Stimulated activated CD4-positive, alpha-beta T cell treated with anti-CD3 and anti-CD28 coated beads, Interleukin-2, amount 100 ng/mL, for 48 hours (primary cell): ENCODE results near the gene GARRE1.
"Not testable (repeated sequence)": the region's sequence is repeated elsewhere in the genome, so short reads cannot be mapped to it uniquely, and the experiment has no call there.

Experiments used
- DNase-seq, 2 donors: peaks; one replicate each; pipeline ENCODE4 v3.0.0-alpha.2; 2020

GARRE1 gene

DNA sequence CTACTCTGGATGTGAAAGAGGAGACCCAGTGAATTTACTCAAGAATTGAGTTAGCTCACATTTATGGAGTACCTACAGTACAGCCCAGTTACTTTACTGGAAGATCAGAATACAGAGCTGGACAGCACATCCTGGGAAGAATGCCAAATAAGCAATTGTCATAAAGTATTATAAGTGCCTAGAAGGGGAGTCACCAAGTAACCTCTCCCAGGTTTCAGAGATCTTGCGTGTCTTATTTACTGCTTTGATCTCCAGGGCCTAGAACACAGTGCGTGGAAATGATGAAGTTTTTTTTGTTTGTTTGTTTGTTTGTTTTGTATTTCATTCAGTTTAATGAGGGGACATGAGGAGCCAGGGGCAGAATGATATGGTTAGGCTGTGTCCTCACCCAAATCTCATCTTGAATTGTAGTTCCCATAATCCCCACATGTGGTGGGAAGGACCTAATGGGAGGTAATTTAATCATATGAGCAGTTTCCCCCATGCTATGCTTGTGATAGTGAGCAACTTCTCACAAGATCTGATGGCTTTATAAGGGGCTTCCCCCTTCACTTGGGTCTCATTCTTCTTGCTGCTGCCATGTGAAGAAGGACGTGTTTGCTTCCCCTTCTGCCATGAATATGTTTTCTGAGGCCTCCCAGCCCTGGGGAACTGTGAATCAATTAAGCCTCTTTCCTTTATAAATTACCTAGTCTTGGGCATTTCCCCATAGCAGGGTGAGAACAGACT lies 5.2 kb downstream of the GARRE1 start:
- DNase-seq, result no peak

DNA sequence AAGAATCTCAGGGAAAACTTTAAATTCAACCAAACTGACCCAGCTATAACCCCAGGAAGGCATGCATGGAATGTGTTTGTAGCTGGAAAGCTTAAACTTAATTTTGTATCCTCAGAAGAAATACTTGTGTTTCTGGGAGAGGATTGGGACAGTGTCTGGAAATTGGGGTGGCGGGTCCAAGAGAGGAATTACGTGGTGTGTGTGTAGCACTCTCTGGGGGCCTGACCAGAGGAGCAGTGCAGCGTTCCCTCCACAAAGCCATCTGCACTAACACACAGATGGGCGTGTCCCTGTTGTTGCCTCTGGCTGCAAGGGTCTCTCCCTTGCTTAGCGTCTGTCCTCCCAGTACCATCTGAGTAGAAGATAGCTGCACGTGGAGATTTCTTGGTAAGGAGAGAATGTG lies 6.4 kb downstream of the GARRE1 start:
- no peak for DNase-seq

- DNase-seq, result no peak
These were observed 7.2 kb downstream of the GARRE1 start for GRCh38 chr19:34261334-34262109.

DNA sequence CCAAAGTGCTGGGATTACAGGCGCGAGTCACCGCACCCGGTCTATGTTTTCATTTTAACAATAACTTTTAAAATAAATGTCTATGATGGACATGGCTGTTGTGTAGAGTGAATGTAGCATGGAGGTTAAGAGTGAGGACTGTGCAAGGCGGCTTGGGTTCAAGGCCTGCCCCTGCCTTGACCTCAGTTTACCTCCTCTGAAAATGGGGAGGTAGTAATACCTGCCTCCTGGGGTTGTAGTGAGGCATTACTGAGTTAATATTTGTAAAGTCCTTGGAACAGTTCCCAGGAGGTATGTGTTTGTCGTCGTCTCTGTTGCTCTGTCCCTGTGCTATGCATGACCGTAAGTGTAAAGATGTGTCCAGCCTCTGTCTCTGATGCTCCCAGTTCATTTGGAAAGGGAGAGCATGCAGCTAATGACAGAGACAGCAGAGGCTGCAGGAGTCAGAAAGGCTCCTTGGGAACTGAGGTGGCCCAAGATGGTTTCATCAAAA lies 9.4 kb downstream of the GARRE1 start:
- no peak for DNase-seq

DNA sequence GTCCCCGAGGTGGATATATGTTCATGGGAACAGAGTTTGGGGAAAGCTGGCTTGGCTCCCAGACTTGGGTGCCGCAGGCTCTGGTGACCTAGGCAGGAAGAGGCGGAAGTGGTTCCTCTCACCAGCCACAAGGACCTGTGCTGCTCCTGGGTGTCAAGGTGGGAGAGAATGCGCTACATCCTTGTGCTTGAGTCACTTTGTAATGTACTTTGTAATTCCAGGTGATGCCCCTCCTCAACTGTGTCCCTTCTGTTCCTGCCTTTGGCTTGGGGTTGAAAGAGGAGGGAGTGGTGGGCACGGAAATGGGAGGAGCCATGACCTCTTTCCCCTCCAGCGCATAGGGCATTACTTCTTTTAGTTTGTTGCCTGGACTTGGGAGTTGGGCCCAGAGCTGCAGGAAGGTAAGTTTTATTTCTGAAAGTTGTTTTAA lies 10.9 kb downstream of the GARRE1 start:
- DNase-seq, result no peak

DNA sequence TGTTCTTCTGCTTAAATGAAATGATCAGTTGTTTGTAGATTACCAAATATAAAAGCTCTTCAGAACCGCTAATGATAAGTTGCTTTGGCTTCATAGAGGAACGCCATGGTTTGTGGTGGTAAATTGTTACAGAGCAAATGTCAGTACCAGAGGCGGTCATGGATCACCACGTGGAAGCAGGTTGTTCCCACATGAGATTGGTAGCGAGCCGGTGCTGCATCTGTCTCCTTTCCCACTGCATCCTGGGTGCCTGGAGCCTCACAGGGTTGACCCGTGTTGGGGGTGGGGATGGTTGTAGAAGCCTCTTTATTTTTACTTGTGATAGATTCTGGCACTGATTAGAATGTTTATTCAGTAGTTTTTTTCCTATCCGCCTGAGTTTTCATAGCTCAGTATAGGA lies 14.7 kb downstream of the GARRE1 start:
- no peak for DNase-seq

- DNase-seq, result no peak
These were observed 15.1 kb downstream of the GARRE1 start for GRCh38 chr19:34269489-34269888.

DNA sequence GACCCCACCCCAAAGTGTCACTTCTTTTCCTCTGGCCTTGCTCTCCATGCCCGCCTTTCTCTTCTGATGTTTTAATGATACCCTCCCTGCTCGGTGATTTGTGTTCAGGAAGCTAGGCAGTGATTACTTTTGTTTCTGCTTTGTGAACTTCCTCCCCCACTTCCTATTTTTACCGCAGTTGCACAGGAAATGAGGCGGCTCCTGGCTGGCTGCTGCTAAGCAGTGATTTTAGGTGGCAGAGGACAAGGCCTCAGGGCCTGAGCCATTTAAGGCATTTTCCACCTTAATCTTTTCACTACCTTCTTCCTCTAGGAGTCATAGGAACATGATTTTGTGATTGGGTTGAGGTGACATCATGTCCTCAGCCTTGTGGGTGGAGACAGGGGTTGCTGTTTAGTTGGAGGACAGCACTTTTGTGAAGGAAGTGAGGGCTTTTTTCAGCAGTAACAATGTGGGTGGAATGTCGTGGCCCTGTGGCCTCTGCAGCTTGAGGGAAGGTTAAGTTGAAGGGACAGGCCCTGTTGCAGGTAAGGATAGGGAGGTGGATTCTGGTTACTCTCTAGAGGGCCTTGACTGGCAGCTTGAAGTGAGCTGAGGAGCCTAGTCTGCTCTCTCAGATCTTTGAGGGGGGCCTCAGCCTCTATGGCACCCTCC lies 15.7 kb downstream of the GARRE1 start:
- DNase-seq, result peak; percentile 31 to 36

- no peak for DNase-seq
These were observed 18.8 kb downstream of the GARRE1 start for GRCh38 chr19:34273121-34273520.

- DNase-seq, result no peak
These were observed 20.0 kb downstream of the GARRE1 start for GRCh38 chr19:34274284-34274826.

DNA sequence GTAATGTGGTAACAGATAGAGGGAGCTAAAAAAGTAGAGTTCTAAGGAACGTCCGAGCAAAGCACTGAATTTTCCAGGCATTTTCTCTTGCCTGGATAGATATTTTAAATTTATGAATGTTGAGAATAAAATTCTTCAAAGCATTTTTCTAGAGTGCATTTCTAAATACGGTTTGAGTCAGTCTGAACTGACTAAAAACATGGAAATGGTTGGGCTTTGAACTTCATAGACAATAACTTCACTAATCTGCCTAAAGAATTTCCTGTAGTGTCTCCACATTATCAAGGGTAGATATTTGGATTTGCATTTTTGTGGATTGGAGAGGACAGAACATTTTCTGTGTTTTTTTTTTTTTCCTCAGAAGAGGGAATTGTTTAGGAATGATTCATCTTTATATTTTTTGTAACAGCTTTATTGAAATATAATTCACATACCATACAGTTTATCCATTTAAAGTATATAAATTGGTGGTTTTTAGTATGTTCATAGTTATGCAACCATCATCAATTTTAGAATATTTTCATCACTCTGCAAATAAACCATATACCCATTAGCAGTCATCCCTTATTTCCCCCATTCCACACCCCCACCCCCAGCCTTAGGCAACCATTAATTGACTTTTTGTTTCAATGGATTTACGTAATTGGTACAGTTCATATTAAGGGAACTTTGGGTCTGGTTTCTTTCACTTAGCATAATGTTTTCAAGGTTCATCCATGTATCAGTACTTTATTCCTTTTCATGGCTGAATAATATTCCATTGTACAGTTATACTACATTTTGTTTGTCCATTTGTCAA lies 20.7 kb downstream of the GARRE1 start:
- no peak for DNase-seq

GRCh38 chr19:34275705-34276104 lies 21.4 kb downstream of the GARRE1 start:
- no peak for DNase-seq

DNA sequence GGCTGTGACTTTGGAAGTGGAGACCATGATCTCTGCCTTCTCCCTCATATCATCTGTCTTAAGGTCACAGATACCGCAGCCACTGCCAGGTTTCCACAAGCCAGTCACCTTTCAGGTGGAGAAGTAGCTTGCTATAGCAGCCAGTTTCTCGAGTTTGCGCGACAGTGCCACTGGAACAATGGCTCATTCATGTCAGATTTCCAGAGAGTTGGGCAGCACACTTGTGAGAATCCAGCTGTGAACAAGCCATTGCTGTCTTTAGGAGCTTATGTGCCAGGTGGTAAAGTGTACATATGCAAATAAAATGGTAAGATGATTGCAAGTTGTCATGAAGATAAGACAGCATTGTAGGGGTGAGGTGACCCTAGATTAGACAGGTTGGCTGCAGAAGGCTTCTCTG lies 22.3 kb downstream of the GARRE1 start:
- DNase-seq, result no peak

DNA sequence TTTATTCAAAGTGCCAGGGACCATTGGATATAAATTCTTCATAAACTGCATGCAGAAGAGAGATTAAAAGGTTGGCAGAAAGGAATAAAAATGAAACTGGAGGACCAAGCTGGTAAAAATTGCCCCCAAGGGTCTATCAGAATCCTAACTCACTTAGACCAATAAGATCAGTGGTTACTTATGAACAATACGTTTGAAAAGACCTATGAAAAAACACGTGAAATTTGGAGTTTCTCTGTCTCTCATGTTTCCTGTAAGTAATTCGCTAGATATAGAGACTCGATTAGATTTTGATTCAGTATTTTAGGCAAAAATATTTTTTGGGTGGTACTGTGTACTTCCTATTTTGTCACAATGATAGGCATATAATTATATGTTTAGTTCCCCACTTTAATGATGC lies 22.9 kb downstream of the GARRE1 start:
- no peak for DNase-seq

DNA sequence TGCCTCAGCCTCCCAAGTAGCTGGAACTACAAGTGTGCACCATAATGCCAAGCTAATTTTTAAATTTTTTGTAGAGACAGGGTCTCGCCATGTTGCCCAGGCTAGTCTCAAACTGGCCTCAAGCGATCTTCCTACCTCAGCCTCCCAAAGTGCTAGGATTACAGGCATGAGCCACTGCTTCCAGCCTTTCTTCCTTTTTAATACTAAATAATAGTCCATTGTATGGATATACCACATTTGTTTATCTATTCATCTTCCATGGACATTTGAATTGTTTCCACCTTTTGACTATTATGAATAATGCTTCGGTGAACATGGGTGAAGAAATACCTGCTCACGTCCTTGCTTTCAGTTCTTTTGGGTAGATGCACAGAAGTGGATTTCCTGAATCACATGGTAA lies 24.4 kb downstream of the GARRE1 start:
- no peak for DNase-seq

DNA sequence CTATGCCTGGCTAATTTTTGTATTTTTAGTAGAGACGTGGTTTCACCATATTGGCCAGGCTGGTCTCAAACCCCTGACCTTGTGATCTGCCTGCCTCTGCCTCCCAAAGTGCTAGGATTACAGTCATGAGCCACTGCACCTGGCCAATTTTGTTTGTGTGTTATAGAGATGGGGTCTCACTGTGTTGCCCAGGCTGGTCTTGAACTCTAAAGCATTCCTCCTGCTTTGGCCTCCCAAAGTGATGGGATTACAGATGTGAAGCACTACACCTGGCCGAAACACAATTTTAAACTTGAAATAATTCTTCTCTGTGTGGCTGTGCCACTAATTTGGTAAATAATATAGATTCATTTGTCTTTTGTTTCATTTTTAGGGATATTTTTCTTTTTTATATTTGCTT lies 27.1 kb downstream of the GARRE1 start:
- not testable (repeated sequence) for DNase-seq

DNA sequence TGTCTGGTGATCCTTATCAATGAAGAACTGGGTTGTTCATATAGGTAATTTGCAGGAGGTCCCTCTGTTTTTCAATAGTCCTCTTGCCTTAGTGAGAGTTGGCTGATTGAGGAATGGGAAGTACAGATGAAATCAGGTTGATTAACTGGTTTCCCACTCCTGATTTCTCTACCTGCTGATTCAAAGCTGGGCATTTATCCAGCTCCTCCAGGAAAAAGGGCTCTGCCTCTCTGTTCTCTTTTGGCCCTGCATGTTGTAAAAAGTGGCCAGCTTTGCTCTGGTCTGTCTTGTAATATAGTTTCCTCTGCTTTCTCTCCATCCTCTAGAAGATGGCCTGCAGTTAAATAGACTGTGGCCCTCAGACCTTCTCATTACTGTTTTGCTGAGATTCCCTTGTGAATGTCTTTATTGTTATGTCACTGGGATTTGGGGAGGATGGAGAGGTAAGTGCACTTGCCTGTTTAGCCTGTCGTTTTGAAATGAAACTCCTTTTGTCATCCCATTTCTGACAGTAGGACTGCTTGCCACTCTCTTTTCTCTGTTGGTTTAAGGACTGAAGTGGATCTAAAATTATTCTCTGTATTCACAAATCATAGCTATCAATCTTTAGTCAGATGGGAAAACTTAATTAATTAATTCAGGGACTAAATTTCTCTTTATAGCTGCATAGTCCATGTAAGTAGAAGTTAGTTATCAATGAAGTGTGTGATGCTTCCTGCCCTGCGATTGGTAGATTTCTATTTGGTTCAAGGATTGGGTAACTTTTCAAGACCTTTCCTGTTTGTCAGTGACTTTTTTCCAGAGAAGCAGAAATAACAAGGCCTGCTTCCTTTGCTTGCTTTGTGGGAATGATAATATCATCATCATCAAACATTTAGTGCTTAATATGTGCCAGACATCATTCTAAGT lies 28.5 kb downstream of the GARRE1 start:
- no peak for DNase-seq

DNA sequence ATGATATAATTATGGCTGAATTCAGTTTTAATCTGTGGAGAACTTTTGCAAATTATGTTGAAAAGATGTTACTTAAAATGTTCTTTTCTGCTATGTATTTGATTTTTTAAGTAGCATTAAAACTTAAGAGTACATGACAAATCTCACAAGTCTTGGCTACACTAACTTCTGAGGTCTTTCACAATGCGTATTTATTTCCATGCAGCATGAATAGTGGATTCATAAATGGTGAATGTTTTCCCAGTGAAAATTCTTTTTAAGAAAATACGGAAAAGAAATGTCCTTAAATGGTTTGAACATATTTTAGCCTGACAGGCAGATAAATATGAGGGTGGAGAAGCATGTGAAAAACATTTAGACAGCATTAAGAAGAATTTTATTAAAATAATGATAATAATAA lies 30.2 kb downstream of the GARRE1 start:
- DNase-seq, result no peak

DNA sequence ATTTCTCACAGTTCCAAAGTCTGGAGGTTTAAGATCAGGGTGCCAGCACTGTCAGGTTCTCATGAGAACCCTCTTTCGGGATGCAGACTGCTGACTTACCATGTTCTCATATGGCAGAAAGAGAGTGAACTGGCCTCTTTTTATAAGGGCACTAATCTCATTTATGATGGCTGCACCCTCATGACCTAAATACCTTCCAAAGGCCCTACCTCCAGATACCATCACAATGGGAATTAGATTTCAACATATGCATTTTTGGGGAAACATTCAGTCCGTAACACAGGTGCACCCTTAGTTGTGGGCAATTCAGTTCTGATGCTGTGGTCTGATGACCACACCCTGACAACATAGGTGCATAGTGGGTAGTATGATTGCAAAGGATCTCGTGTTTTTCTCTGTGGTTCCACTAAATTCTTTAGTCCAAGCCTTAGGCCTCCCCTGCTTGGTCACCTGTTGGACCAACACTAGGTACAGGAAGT lies 33.3 kb downstream of the GARRE1 start:
- no peak for DNase-seq

DNA sequence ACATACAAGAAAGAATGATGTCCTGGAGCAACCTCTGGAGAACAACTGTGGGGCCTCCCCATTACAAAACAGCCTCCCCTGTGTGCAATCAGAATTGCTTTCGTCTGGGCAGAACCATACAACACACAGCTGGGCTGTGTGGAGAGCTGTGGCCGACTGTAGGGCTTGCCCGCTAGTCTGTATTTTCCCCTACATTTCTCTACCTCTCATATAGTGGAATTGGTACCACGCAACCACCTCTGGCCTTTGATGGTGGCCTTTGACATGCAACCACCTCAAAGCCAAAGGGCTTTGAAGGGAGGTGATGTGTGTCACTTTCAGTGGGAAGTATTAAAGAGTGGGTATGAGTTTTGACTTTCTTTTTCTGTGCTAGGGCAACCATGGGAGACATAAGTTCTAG lies 34.0 kb downstream of the GARRE1 start:
- no peak for DNase-seq

DNA sequence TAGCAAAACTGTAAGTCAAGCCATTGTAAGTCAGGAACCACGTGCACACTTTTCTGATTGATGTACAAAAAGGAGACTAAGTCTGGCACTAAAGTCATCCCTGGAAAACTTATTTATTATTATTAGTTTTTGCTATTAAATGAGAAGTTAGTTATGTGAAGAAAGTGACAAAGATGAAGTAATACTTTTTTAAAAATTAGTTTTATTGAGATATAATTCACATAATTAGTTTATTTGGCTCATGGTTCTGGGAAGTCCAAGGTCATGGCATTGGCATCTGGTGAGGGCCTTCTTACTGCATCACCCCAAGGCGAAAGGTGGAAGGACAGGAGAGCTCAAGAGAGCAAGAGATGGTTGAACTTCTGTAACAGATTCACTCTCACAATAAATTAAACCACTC lies 36.9 kb downstream of the GARRE1 start:
- DNase-seq, result no peak
